HepG2 (cell line): ENCODE measurements around the gene COBL. TPM values are rescaled to one million over a fixed set of nuclear protein-coding genes. Genes with fewer than 3 reads are reported as not detected.

Experiments
- E2F1 ChIP-seq: sonication (generic); formaldehyde crosslinking; IDR thresholded peaks from 2 replicates; pipeline ENCODE4 v1.5.0; 2020; ENCODE audit warnings: missing genetic modification reagents
- FOSL1 ChIP-seq: sonication (generic); formaldehyde crosslinking; IDR thresholded peaks from 2 replicates; pipeline ENCODE4 v1.9.0; 2021; ENCODE audit warnings: missing genetic modification reagents, borderline replicate concordance
- HIVEP1 ChIP-seq: sonication (generic); formaldehyde crosslinking; IDR thresholded peaks from 2 replicates; pipeline ENCODE4 v1.4.0; 2020; ENCODE audit warnings: mild to moderate bottlenecking, missing genetic modification reagents
- KDM5B ChIP-seq: sonication (generic); formaldehyde crosslinking; IDR thresholded peaks from 2 replicates; pipeline ENCODE4 v1.4.0; 2020; ENCODE audit warnings: missing genetic modification reagents, mild to moderate bottlenecking, borderline replicate concordance
- REPIN1 ChIP-seq: sonication (generic); formaldehyde crosslinking; IDR thresholded peaks from 2 replicates; pipeline ENCODE4 v1.8.0; 2022; ENCODE audit warnings: missing genetic modification reagents, low read depth, mild to moderate bottlenecking, borderline replicate concordance
- TBX3 ChIP-seq: fragments of 450-650 bp; IDR thresholded peaks from 2 replicates; pipeline ENCODE4 v1.6.1; 2017; ENCODE audit warnings: antibody characterized with exemption, mild to moderate bottlenecking, inconsistent platforms, borderline replicate concordance
- XRCC5 ChIP-seq: fragments of 200-400 bp; formaldehyde crosslinking; optimal IDR thresholded peaks from 2 replicates; pipeline ENCODE3; 2017; ENCODE audit warnings: mild to moderate bottlenecking, low read length
- ZGPAT ChIP-seq: IDR thresholded peaks from 2 replicates; pipeline ENCODE4 v1.6.1; 2016; ENCODE audit warnings: mild to moderate bottlenecking
- ZMYM4 ChIP-seq: sonication (generic); formaldehyde crosslinking; IDR thresholded peaks from 2 replicates; pipeline ENCODE4 v1.8.1; 2023; ENCODE audit warnings: mild to moderate bottlenecking, missing genetic modification reagents
- ZNF430 ChIP-seq: sonication (generic); formaldehyde crosslinking; IDR thresholded peaks from 2 replicates; pipeline ENCODE4 v1.9.0; 2021; ENCODE audit warnings: mild to moderate bottlenecking, missing genetic modification reagents
- ZNF543 ChIP-seq: sonication (generic); formaldehyde crosslinking; IDR thresholded peaks from 2 replicates; pipeline ENCODE4 v1.4.0; 2020; ENCODE audit warnings: mild to moderate bottlenecking, missing genetic modification reagents
- ZNF605 ChIP-seq: sonication (generic); formaldehyde crosslinking; IDR thresholded peaks from 2 replicates; pipeline ENCODE4 v1.8.0; 2022; ENCODE audit warnings: mild to moderate bottlenecking, missing genetic modification reagents
- polyA plus RNA-seq, 8 experiments: library from polyadenylated mRNA; depleted of rRNA in 3 of 8; stranded (reverse) in 7 of 8; unstranded in 1 of 8; fragments of >200 nt; fragmentation: Illumina TruSeq in 4 of 8; extraction: Trizol in 4 of 8; gene quantifications; 2 replicates each; pipeline versions ENCODE4 v1.2.1 to v1.2.3, GENCODE V29; 2011 to 2016; ENCODE audit warnings: low read depth in 4 of 8, missing spikeins in 1 of 8, mixed read lengths in 1 of 8; ENCODE audit not compliant: insufficient read depth in 1 of 8
- total RNA-seq, 5 experiments: library from RNA; depleted of rRNA; stranded (reverse); fragments of >200 nt; fragmentation: Illumina TruSeq; extraction: Trizol; gene quantifications; 2 replicates each; pipeline ENCODE4 v1.2.3, GENCODE V29; 2016; ENCODE audit warnings: low read depth in 1 of 5
- TF ChIP-seq, protein P1 (sequence below), 2 experiments: sonication (generic) in 1 of 2; formaldehyde crosslinking in 1 of 2; IDR thresholded peaks; 2 replicates each; pipeline versions ENCODE4 v1.4.0 to v1.6.1; 2018 to 2020; ENCODE audit warnings: missing genetic modification reagents in 2 of 2, borderline replicate concordance in 1 of 2, low read depth in 1 of 2, mild to moderate bottlenecking in 1 of 2, missing biosample characterization in 1 of 2
- TF ChIP-seq, protein P2 (sequence below): sonication (generic); formaldehyde crosslinking; IDR thresholded peaks from 2 replicates; pipeline ENCODE4 v1.8.0; 2022; ENCODE audit warnings: low read depth, missing genetic modification reagents
- TF ChIP-seq, protein P3 (sequence below): sonication (generic); formaldehyde crosslinking; IDR thresholded peaks from 2 replicates; pipeline ENCODE4 v1.4.0; 2020; ENCODE audit warnings: mild to moderate bottlenecking, missing genetic modification reagents

Gene COBL
- total and polyA plus RNA-seq, 2 of the 13 experiments (the other 11 are each of a cell fraction or from before 2014, with no cell fraction given) = 3.8 to 4.9 TPM

DNA sequence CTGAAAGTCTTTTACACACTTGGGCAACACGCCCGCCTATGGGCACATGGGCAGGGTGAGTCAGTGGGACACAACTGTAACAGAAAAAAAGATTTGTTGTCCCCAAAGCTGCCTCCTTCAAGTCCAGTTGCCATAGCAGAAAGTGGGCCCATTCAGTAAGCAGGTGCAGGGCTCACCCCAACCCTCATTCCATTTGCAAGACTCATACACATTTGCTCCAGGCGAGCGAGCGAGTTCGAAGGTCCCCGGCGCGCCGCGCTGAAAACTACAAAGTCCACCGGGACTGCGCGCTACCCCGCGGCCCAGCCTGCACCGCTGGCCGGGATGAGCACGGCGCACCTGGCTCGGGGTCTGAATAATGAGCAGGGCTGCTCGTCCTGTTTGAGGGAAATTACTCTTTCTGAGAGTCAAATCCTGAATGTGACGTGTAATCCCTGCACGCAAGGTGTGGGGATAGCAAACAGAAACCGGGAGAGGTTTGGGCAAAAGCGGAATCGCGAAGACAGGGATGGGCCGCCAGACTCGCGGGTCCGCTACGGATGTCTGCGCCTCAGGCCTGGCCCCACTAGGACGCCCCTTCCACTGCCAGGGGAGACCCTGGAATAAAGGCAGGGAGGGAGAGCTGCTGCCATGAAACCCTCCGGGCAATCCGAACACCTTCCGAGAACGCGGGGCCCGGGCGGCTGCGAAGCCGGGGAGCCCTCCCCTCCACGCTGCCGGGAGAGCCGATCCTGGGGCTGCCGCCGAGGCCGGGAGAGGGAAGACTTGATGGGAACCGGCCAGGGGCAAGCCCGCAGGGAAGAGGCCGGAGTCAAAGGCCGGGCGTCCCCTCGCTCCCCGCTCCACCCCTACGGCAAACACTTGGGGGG, 982 bp downstream of the COBL start (continued):
- TF ChIP-seq, protein P1, sequence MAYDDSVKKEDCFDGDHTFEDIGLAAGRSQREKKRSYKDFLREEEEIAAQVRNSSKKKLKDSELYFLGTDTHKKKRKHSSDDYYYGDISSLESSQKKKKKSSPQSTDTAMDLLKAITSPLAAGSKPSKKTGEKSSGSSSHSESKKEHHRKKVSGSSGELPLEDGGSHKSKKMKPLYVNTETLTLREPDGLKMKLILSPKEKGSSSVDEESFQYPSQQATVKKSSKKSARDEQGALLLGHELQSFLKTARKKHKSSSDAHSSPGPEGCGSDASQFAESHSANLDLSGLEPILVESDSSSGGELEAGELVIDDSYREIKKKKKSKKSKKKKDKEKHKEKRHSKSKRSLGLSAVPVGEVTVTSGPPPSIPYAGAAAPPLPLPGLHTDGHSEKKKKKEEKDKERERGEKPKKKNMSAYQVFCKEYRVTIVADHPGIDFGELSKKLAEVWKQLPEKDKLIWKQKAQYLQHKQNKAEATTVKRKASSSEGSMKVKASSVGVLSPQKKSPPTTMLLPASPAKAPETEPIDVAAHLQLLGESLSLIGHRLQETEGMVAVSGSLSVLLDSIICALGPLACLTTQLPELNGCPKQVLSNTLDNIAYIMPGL (CRISPR knock-in tag; IDR thresholded peaks at IDR 0.05; ENCODE audit: borderline replicate concordance in 1 of 2, low read depth in 1 of 2) = peak in 1 of 2 experiments; percentile 61; a peak in 2 of 4 replicates
- TF ChIP-seq REPIN1 (CRISPR knock-in tag) (peak; percentile 45), KDM5B (CRISPR knock-in tag) (peak; percentile 78), ZNF543 (CRISPR knock-in tag) (peak; percentile 81; the same call in 1 of the 2 replicates), ZGPAT (CRISPR knock-in tag) (peak; percentile 26; the same call in 1 of the 2 replicates), FOSL1 (CRISPR knock-in tag) (peak; percentile 79), HIVEP1 (peak; percentile 43; the same call in 1 of the 2 replicates), XRCC5 (peak; percentile 29), ZNF605 (peak; percentile 64; the same call in 1 of the 2 replicates), E2F1 (CRISPR knock-in tag) (0 out of 2 replicates have a peak, but pooled peaks have one; percentile 64), ZMYM4 (CRISPR knock-in tag) (peak; percentile 55; the same call in 1 of the 2 replicates), TBX3 (0 out of 2 replicates have a peak, but pooled peaks have one; percentile 9), ZNF430 (peak; percentile 25; the same call in 1 of the 2 replicates)
- TF ChIP-seq, protein P2, sequence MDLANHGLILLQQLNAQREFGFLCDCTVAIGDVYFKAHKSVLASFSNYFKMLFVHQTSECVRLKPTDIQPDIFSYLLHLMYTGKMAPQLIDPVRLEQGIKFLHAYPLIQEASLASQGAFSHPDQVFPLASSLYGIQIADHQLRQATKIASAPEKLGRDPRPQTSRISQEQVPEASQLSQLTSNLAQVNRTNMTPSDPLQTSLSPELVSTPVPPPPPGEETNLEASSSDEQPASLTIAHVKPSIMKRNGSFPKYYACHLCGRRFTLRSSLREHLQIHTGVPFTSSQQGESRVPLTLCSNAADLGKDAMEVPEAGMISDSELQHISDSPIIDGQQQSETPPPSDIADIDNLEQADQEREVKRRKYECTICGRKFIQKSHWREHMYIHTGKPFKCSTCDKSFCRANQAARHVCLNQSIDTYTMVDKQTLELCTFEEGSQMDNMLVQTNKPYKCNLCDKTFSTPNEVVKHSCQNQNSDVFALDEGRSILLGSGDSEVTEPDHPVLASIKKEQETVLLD = 0 out of 2 replicates have a peak, but pooled peaks have one; percentile 21
- TF ChIP-seq, protein P3, sequence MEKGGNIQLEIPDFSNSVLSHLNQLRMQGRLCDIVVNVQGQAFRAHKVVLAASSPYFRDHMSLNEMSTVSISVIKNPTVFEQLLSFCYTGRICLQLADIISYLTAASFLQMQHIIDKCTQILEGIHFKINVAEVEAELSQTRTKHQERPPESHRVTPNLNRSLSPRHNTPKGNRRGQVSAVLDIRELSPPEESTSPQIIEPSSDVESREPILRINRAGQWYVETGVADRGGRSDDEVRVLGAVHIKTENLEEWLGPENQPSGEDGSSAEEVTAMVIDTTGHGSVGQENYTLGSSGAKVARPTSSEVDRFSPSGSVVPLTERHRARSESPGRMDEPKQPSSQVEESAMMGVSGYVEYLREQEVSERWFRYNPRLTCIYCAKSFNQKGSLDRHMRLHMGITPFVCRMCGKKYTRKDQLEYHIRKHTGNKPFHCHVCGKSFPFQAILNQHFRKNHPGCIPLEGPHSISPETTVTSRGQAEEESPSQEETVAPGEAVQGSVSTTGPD (CRISPR knock-in tag) = 0 out of 2 replicates have a peak, but pooled peaks have one; percentile 15
